Keratinocyte (primary cell): ENCODE results near the gene TNNC1. TPM values are rescaled to one million over a fixed set of nuclear protein-coding genes. Genes with fewer than 3 reads are reported as not detected.

ENCODE experiments used
- DNase-seq: peaks from one replicate; pipeline ENCODE4 v3.0.0-alpha.2; 2011; ENCODE audit warnings: low read depth, missing footprints, low spot score
- FAIRE-seq: peaks from 2 replicates; lab custom pipeline; 2011; peaks lifted over from hg19 to GRCh38; lab: Jason Lieb, UNC
- H2AFZ ChIP-seq: 2 replicates; pipeline ENCODE4 v1.6.0; 2012; ENCODE audit warnings: low read length, control low read depth, inconsistent platforms; ENCODE audit not compliant: control insufficient read depth
- H3K27ac ChIP-seq: 2 replicates; pipeline ENCODE4 v1.5.1; 2011; ENCODE audit warnings: low read length; ENCODE audit not compliant: control insufficient read depth, insufficient read depth
- H3K27me3 ChIP-seq: 3 replicates; pipeline ENCODE4 v1.6.0; 2011; ENCODE audit warnings: low read length; ENCODE audit not compliant: control insufficient read depth, insufficient read depth; ENCODE audit errors: extremely low read depth
- H3K36me3 ChIP-seq, 2 experiments: 2 replicates in 1 of 2; 3 replicates in 1 of 2; pipeline ENCODE4 v1.5.1; 2011; ENCODE audit warnings: low read length in 2 of 2, mild to moderate bottlenecking in 1 of 2; ENCODE audit not compliant: control insufficient read depth in 2 of 2, insufficient read depth in 2 of 2; ENCODE audit errors: extremely low read depth in 1 of 2
- H3K4me1 ChIP-seq: 3 replicates; pipeline ENCODE4 v1.5.1; 2011; ENCODE audit warnings: low read length; ENCODE audit not compliant: control insufficient read depth, insufficient read depth; ENCODE audit errors: extremely low read depth
- H3K4me2 ChIP-seq: 3 replicates; pipeline ENCODE4 v1.6.0; 2011; ENCODE audit warnings: low read depth, low read length; ENCODE audit not compliant: control insufficient read depth, insufficient read depth; ENCODE audit errors: extremely low read depth
- H3K4me3 ChIP-seq, 3 experiments: fragments of 200-600 bp in 1 of 3; sonication (generic) in 1 of 3; 2 replicates in 2 of 3; 3 replicates in 1 of 3; pipeline ENCODE4 v1.5.1; 2011 to 2016; ENCODE audit warnings: low read length in 3 of 3, mild to moderate bottlenecking in 3 of 3, control low read depth in 2 of 3, inconsistent platforms in 1 of 3, low read depth in 1 of 3, mixed read lengths in 1 of 3, mixed run types in 1 of 3, moderate library complexity in 1 of 3; ENCODE audit not compliant: control insufficient read depth in 2 of 3, insufficient read depth in 2 of 3; ENCODE audit errors: extremely low read depth in 1 of 3
- H3K79me2 ChIP-seq: 2 replicates; pipeline ENCODE4 v1.6.0; 2012; ENCODE audit warnings: low read length; ENCODE audit not compliant: control insufficient read depth, insufficient read depth
- H3K9ac ChIP-seq: 3 replicates; pipeline ENCODE4 v1.6.0; 2011; ENCODE audit warnings: low read length; ENCODE audit not compliant: control insufficient read depth, insufficient read depth; ENCODE audit errors: extremely low read depth
- H3K9me1 ChIP-seq: 3 replicates; pipeline ENCODE4 v1.6.0; 2011; ENCODE audit warnings: low read length; ENCODE audit not compliant: control insufficient read depth, insufficient read depth; ENCODE audit errors: extremely low read depth
- H3K9me3 ChIP-seq: 2 replicates; pipeline ENCODE4 v1.5.1; 2012; ENCODE audit warnings: low read depth, low read length; ENCODE audit not compliant: control insufficient read depth
- H4K20me1 ChIP-seq: 3 replicates; pipeline ENCODE4 v1.6.0; 2011; ENCODE audit warnings: low read length; ENCODE audit not compliant: control insufficient read depth, insufficient read depth; ENCODE audit errors: extremely low read depth
- CTCF ChIP-seq, 3 experiments: IDR thresholded peaks in 1 of 3; conservative IDR thresholded peaks in 1 of 3; optimal IDR thresholded peaks in 1 of 3; 2 replicates in 2 of 3; 3 replicates in 1 of 3; pipeline versions ENCODE3 to v1.5.1; 2011; ENCODE audit warnings: low read length in 3 of 3, mild to moderate bottlenecking in 3 of 3, moderate library complexity in 2 of 3, control low read depth in 1 of 3, inconsistent platforms in 1 of 3; ENCODE audit not compliant: insufficient read depth in 2 of 3; ENCODE audit errors: extremely low read depth in 1 of 3
- EZH2 ChIP-seq: IDR thresholded peaks from one replicate; pipeline ENCODE4 v1.6.1; 2012; ENCODE audit warnings: inconsistent platforms, mild to moderate bottlenecking, low read length, moderate library complexity
- dilution Hi-C: fragments of 300-500 bp; cut with MboI; formaldehyde crosslinking; loops from one replicate; pipeline ENCODE4 v1.7.0; 2020; ENCODE audit warnings: low sequenced_read_pairs; ENCODE audit not compliant: extremely low pct_ligation_motif_present
- polyA plus RNA-seq, 5 experiments: library from polyadenylated mRNA; depleted of rRNA in 3 of 5; stranded (reverse) in 3 of 5; stranded (forward) in 1 of 5; unstranded in 1 of 5; fragments of >200 nt; gene quantifications; 1 replicate in 1 of 5; 2 replicates in 3 of 5; 3 replicates in 1 of 5; pipeline versions ENCODE4 v1.2.1 to v1.2.3, GENCODE V29; 2011 to 2012; ENCODE audit warnings: missing spikeins in 2 of 5, low read depth in 1 of 5, low replicate concordance in 1 of 5

TNNC1 gene
- polyA plus RNA-seq, 1 donor (not counting 4 experiments of a cell fraction or from before 2014, with no cell fraction given), result 0.33 TPM

GRCh38 chr3:52451237-52452083 is 2.4 kb downstream of the TNNC1 start:
- Histone ChIP-seq H3K9me3 (no peaks in the 10 kb centered on the region), H3K9me1 (no peaks in the 10 kb centered on the region), H3K4me2 (no peak overlapping the region), H3K27me3 (no peaks in the 10 kb centered on the region), H3K79me2 (peaks cover 14% of the 10 kb centered on the region), H3K4me1 (peaks cover 17% of the 10 kb centered on the region), H3K27ac (no peak overlapping the region), H3K36me3 (no peaks in the 10 kb centered on the region), H3K4me3 (no peak overlapping the region), H3K9ac (no peak overlapping the region), H4K20me1 (no peaks in the 10 kb centered on the region), H2AFZ (no peak overlapping the region)
- no peak for DNase-seq
- FAIRE-seq, result no peak
- dilution Hi-C loops, result no loop called here
- TF ChIP-seq CTCF (optimal IDR thresholded peaks at IDR 0.05 in 1 of 3, IDR thresholded peaks at IDR 0.05 in 1 of 3, conservative IDR thresholded peaks at IDR 0.05 in 1 of 3; ENCODE audit: extremely low read depth in 1 of 3, insufficient read depth in 2 of 3, low read length in 3 of 3) (no peak), EZH2 (no peak)

DNA sequence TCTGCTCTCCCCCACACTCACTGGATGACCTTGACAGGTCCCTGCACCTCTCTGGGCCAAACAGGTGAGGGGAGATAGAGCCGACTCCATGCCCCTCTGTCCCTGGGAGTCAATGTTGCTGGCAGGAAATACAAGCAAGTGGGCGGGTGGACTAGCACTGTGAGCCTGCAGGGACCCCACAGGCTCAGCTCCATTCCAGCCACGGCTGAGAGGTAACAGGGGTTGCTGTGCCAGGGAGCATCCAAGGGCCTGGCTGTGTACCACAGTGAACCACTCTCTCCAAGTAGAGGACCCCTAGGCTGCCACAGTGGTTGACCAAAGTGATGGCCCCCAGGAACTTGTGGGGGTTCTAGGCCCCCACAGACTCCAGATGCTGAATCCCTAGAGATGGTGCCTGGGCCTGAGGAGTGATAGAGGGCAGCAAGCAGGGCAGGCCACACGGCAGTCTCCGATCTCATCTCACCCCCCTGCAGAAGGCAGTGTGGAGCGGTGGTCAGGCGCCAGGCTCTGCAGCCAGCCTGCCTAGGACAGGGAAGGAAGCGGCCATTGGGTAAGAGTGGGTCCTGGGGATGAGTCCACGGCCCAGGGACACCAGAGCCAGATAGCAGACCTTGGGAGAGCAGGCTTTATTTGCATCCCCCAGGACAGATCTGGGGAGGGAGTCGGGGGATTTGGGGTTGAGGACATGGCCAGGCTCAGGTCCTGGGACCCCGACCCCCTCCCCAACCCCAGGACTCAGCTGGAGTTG is 3.2 kb downstream of the TNNC1 start:
- Histone ChIP-seq H3K27me3 (no peaks in the 10 kb centered on the region), H3K9me3 (no peaks in the 10 kb centered on the region), H3K27ac (no peak overlapping the region), H3K4me3 (no peak overlapping the region), H4K20me1 (no peaks in the 10 kb centered on the region), H3K9me1 (no peaks in the 10 kb centered on the region), H3K9ac (no peak overlapping the region), H3K36me3 (no peaks in the 10 kb centered on the region), H3K4me2 (no peak overlapping the region), H2AFZ (no peak overlapping the region), H3K4me1 (peaks cover 16% of the 10 kb centered on the region), H3K79me2 (peaks cover 6% of the 10 kb centered on the region)
- TF ChIP-seq CTCF (optimal IDR thresholded peaks at IDR 0.05 in 1 of 3, IDR thresholded peaks at IDR 0.05 in 1 of 3, conservative IDR thresholded peaks at IDR 0.05 in 1 of 3; ENCODE audit: extremely low read depth in 1 of 3, insufficient read depth in 2 of 3, low read length in 3 of 3), result no peak
- no peak for TF ChIP-seq EZH2
- no peak for FAIRE-seq
- dilution Hi-C loops, result no loop called here
- DNase-seq, result no peak
